Measurements from ENCODE around the gene LEUTX.

DNA sequence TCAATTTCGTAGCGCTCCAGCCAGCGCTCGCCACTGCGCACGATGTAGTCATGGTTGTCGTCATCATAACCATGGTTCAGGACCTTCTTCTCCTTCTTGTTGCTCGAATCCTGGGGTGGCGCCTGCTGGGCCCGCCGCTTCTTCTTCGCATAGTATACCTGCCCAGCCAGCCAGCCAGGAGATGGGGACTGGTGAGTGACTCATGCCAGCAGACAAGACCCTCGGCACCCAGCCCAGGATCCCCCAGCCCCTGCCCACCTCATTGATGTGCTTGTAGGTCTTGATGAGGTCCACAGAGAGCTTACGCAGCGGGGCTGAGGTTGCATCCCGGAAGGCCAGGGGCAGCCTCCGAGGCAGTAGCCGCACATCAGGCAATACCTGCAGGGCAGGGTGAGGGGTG, 51.8 kb downstream of the LEUTX start:
- TF ChIP-seq, protein P1, sequence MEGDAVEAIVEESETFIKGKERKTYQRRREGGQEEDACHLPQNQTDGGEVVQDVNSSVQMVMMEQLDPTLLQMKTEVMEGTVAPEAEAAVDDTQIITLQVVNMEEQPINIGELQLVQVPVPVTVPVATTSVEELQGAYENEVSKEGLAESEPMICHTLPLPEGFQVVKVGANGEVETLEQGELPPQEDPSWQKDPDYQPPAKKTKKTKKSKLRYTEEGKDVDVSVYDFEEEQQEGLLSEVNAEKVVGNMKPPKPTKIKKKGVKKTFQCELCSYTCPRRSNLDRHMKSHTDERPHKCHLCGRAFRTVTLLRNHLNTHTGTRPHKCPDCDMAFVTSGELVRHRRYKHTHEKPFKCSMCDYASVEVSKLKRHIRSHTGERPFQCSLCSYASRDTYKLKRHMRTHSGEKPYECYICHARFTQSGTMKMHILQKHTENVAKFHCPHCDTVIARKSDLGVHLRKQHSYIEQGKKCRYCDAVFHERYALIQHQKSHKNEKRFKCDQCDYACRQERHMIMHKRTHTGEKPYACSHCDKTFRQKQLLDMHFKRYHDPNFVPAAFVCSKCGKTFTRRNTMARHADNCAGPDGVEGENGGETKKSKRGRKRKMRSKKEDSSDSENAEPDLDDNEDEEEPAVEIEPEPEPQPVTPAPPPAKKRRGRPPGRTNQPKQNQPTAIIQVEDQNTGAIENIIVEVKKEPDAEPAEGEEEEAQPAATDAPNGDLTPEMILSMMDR (IDR thresholded peaks at IDR 0.05) = no peak
- TF ChIP-seq POLR2A (IDR thresholded peaks at IDR 0.05) = no peak

All from testis (tissue), 2 donors.